HG03575 (cell line): Measurements from ENCODE around the gene SH3GLB2.
"Not testable (repeated sequence)": the region's sequence is repeated elsewhere in the genome, so short reads cannot be mapped to it uniquely, and the experiment has no call there.

Source experiments
- ATAC-seq: cut with Tn5 transposase; IDR thresholded peaks from one replicate; pipeline ENCODE4 v1.9.1; 2021; ENCODE audit not compliant: unreplicated experiment, insufficient number of reproducible peaks, low FRiP score; ENCODE audit errors: extremely low read depth

Gene SH3GLB2

GRCh38 chr9:129058965-129059795 lies 31.0 kb upstream of the SH3GLB2 start:
- ATAC-seq: no peak

- no peak for ATAC-seq
These were observed 26.2 kb upstream of the SH3GLB2 start for GRCh38 chr9:129054163-129054851.

GRCh38 chr9:129053020-129053419 lies 24.9 kb upstream of the SH3GLB2 start:
- no peak for ATAC-seq

GRCh38 chr9:129052592-129052991 lies 24.5 kb upstream of the SH3GLB2 start:
- no peak for ATAC-seq

- ATAC-seq: no peak
These were observed 13.9 kb upstream of the SH3GLB2 start for GRCh38 chr9:129042016-129042415.

- no peak for ATAC-seq
These were observed 12.0 kb upstream of the SH3GLB2 start for GRCh38 chr9:129040113-129040643.

- ATAC-seq: no peak
These were observed 10.2 kb upstream of the SH3GLB2 start for GRCh38 chr9:129038109-129038852.

- ATAC-seq: no peak
These were observed 9.6 kb upstream of the SH3GLB2 start for GRCh38 chr9:129037767-129038098.

GRCh38 chr9:129036923-129037766 lies 9.0 kb upstream of the SH3GLB2 start:
- no peak for ATAC-seq

GRCh38 chr9:129036241-129036922 lies 8.3 kb upstream of the SH3GLB2 start, which contains the start of gene MIGA2:
MIGA2 (plus strand) TSS chr9:129036626; CDS start chr9:129040595, 3,969 bp downstream.
- peak; percentile 90 for ATAC-seq

- ATAC-seq: not testable (repeated sequence)
These were observed 7.7 kb upstream of the SH3GLB2 start for GRCh38 chr9:129035838-129036237.

- ATAC-seq: no peak
These were observed 5.1 kb upstream of the SH3GLB2 start for GRCh38 chr9:129033216-129033615.

GRCh38 chr9:129032541-129033159 lies 4.5 kb upstream of the SH3GLB2 start:
- no peak for ATAC-seq

- ATAC-seq: no peak
These were observed 3.4 kb upstream of the SH3GLB2 start for GRCh38 chr9:129031514-129031913.

- no peak for ATAC-seq
These were observed 2.1 kb upstream of the SH3GLB2 start for GRCh38 chr9:129030191-129030590.

GRCh38 chr9:129027685-129028191 lies 393 bp downstream of the SH3GLB2 start:
- no peak for ATAC-seq

- ATAC-seq: no peak
These were observed 877 bp downstream of the SH3GLB2 start for GRCh38 chr9:129027224-129027684.
